ENCODE results near the gene ISM2.

ISM2 gene

GRCh38 chr14:77490347-77490986 is 8.1 kb downstream of the ISM2 start:
- Mint-ChIP-seq H3K27me3 (no peaks in the 10 kb centered on the region), H3K36me3 (no peaks in the 10 kb centered on the region), H3K4me1 (no peaks in the 10 kb centered on the region), H3K4me3 (no peak overlapping the region), H3K27ac (no peak overlapping the region), H3K9me3 (no peaks in the 10 kb centered on the region)
- no peak for ATAC-seq (ENCODE audit: low read depth)
- DNase-seq (ENCODE audit: low spot score in 2 of 2), result no peak

GRCh38 chr14:77489041-77489440 is 9.6 kb downstream of the ISM2 start:
- H3K4me1 Mint-ChIP-seq, result no peaks in the 10 kb centered on the region
- H3K27me3 Mint-ChIP-seq, result no peaks in the 10 kb centered on the region
- DNase-seq (ENCODE audit: low spot score in 2 of 2) (no peak), ATAC-seq (ENCODE audit: low read depth) (no peak)
- no peak overlapping the region for H3K27ac Mint-ChIP-seq
- H3K9me3 Mint-ChIP-seq, result no peaks in the 10 kb centered on the region
- H3K4me3 Mint-ChIP-seq, result no peak overlapping the region
- no peaks in the 10 kb centered on the region for H3K36me3 Mint-ChIP-seq

GRCh38 chr14:77488558-77488957 is 10.1 kb downstream of the ISM2 start:
- DNase-seq (ENCODE audit: low spot score in 2 of 2) (no peak), ATAC-seq (ENCODE audit: low read depth) (no peak)
- Mint-ChIP-seq H3K4me1 (no peaks in the 10 kb centered on the region), H3K27me3 (no peaks in the 10 kb centered on the region), H3K36me3 (no peaks in the 10 kb centered on the region), H3K9me3 (no peaks in the 10 kb centered on the region), H3K4me3 (no peak overlapping the region), H3K27ac (no peak overlapping the region)

- Mint-ChIP-seq H3K4me1 (no peaks in the 10 kb centered on the region), H3K4me3 (no peak overlapping the region), H3K36me3 (no peaks in the 10 kb centered on the region), H3K27ac (no peak overlapping the region), H3K27me3 (no peaks in the 10 kb centered on the region), H3K9me3 (no peaks in the 10 kb centered on the region)
- ATAC-seq (ENCODE audit: low read depth) (no peak), DNase-seq (ENCODE audit: low spot score in 2 of 2) (no peak)
Observed at GRCh38 chr14:77485901-77486678, 12.5 kb downstream of the ISM2 start.

GRCh38 chr14:77485256-77485655 is 13.4 kb downstream of the ISM2 start:
- no peaks in the 10 kb centered on the region for H3K36me3 Mint-ChIP-seq
- H3K9me3 Mint-ChIP-seq, result no peaks in the 10 kb centered on the region
- H3K27ac Mint-ChIP-seq, result no peak overlapping the region
- no peak overlapping the region for H3K4me3 Mint-ChIP-seq
- no peaks in the 10 kb centered on the region for H3K4me1 Mint-ChIP-seq
- DNase-seq (ENCODE audit: low spot score in 2 of 2), result no peak
- H3K27me3 Mint-ChIP-seq, result no peaks in the 10 kb centered on the region
- no peak for ATAC-seq (ENCODE audit: low read depth)

GRCh38 chr14:77482422-77482821 is 16.2 kb downstream of the ISM2 start:
- H3K4me3 Mint-ChIP-seq, result no peak overlapping the region

GRCh38 chr14:77478796-77479195 is 19.8 kb downstream of the ISM2 start:
- H3K4me1 Mint-ChIP-seq, result peaks cover 2% of the 10 kb centered on the region
- peak; percentile 83 for ATAC-seq (ENCODE audit: low read depth)
- no peak for DNase-seq (ENCODE audit: low spot score in 2 of 2)

More at GRCh38 chr14:77482422-77482821, 16.2 kb downstream of the ISM2 start:
- Mint-ChIP-seq H3K9me3 (no peaks in the 10 kb centered on the region), H3K4me1 (peaks cover 2% of the 10 kb centered on the region), H3K27ac (no peak overlapping the region), H3K36me3 (no peaks in the 10 kb centered on the region), H3K27me3 (no peaks in the 10 kb centered on the region)
- no peak for ATAC-seq (ENCODE audit: low read depth)
- no peak for DNase-seq (ENCODE audit: low spot score in 2 of 2)

GRCh38 chr14:77478029-77478428 is 20.6 kb downstream of the ISM2 start:
- H3K27me3 Mint-ChIP-seq, result no peaks in the 10 kb centered on the region
- H3K4me1 Mint-ChIP-seq, result peaks cover 2% of the 10 kb centered on the region
- ATAC-seq (ENCODE audit: low read depth) (no peak), DNase-seq (ENCODE audit: low spot score in 2 of 2) (no peak)
- no peaks in the 10 kb centered on the region for H3K9me3 Mint-ChIP-seq
- no peak overlapping the region for H3K27ac Mint-ChIP-seq
- no peaks in the 10 kb centered on the region for H3K36me3 Mint-ChIP-seq
- no peak overlapping the region for H3K4me3 Mint-ChIP-seq

More at GRCh38 chr14:77478796-77479195, 19.8 kb downstream of the ISM2 start:
- Mint-ChIP-seq H3K27ac (no peak overlapping the region), H3K9me3 (no peaks in the 10 kb centered on the region), H3K4me3 (no peak overlapping the region), H3K36me3 (no peaks in the 10 kb centered on the region), H3K27me3 (no peaks in the 10 kb centered on the region)

GRCh38 chr14:77475432-77476115 is 23.0 kb downstream of the ISM2 start:
- no peaks in the 10 kb centered on the region for H3K9me3 Mint-ChIP-seq
- H3K27me3 Mint-ChIP-seq, result no peaks in the 10 kb centered on the region
- no peak overlapping the region for H3K4me3 Mint-ChIP-seq
- peaks cover 2% of the 10 kb centered on the region for H3K4me1 Mint-ChIP-seq
- H3K36me3 Mint-ChIP-seq, result no peaks in the 10 kb centered on the region
- H3K27ac Mint-ChIP-seq, result no peak overlapping the region
- DNase-seq (ENCODE audit: low spot score in 2 of 2) (no peak), ATAC-seq (ENCODE audit: low read depth) (no peak)

GRCh38 chr14:77474479-77475177 is 24.0 kb downstream of the ISM2 start:
- Mint-ChIP-seq H3K27me3 (no peaks in the 10 kb centered on the region), H3K4me1 (peaks cover 2% of the 10 kb centered on the region), H3K4me3 (no peak overlapping the region), H3K9me3 (no peaks in the 10 kb centered on the region), H3K27ac (no peak overlapping the region), H3K36me3 (no peaks in the 10 kb centered on the region)
- DNase-seq (ENCODE audit: low spot score in 2 of 2), result no peak
- no peak for ATAC-seq (ENCODE audit: low read depth)

GRCh38 chr14:77473921-77474320 is 24.7 kb downstream of the ISM2 start:
- Mint-ChIP-seq H3K4me3 (no peak overlapping the region), H3K36me3 (peaks cover 5% of the 10 kb centered on the region), H3K4me1 (peaks cover 2% of the 10 kb centered on the region), H3K27me3 (no peaks in the 10 kb centered on the region), H3K27ac (no peak overlapping the region), H3K9me3 (no peaks in the 10 kb centered on the region)
- no peak for ATAC-seq (ENCODE audit: low read depth)
- DNase-seq (ENCODE audit: low spot score in 2 of 2), result no peak

- Mint-ChIP-seq H3K4me1 (no peaks in the 10 kb centered on the region), H3K27me3 (no peaks in the 10 kb centered on the region), H3K36me3 (peaks cover 14% of the 10 kb centered on the region), H3K4me3 (no peak overlapping the region), H3K9me3 (no peaks in the 10 kb centered on the region), H3K27ac (no peak overlapping the region)
- ATAC-seq (ENCODE audit: low read depth), result no peak
- DNase-seq (ENCODE audit: low spot score in 2 of 2), result no peak
Observed at GRCh38 chr14:77470224-77470870, 28.3 kb downstream of the ISM2 start.

GRCh38 chr14:77469539-77469938 is 29.1 kb downstream of the ISM2 start:
- Mint-ChIP-seq H3K4me1 (no peaks in the 10 kb centered on the region), H3K36me3 (peaks cover 22% of the 10 kb centered on the region), H3K27ac (no peak overlapping the region), H3K9me3 (no peaks in the 10 kb centered on the region), H3K27me3 (no peaks in the 10 kb centered on the region), H3K4me3 (no peak overlapping the region)
- no peak for DNase-seq (ENCODE audit: low spot score in 2 of 2)
- ATAC-seq (ENCODE audit: low read depth), result no peak
